H54 (cell line): Measurements from ENCODE around the gene PCYOX1L.

Source experiments
- DNase-seq: peaks from one replicate; pipeline ENCODE4 v3.0.0; 2011; ENCODE audit warnings: low spot score, mixed read lengths; ENCODE audit not compliant: insufficient read length
- FAIRE-seq: peaks from 3 replicates; lab custom pipeline; 2011; peaks lifted over from hg19 to GRCh38; lab: Jason Lieb, UNC
- POLR2A ChIP-seq: IDR thresholded peaks from 2 replicates; pipeline ENCODE4 v1.6.1; 2011; ENCODE audit warnings: low read depth, mild to moderate bottlenecking, low read length

Gene PCYOX1L, protein sequence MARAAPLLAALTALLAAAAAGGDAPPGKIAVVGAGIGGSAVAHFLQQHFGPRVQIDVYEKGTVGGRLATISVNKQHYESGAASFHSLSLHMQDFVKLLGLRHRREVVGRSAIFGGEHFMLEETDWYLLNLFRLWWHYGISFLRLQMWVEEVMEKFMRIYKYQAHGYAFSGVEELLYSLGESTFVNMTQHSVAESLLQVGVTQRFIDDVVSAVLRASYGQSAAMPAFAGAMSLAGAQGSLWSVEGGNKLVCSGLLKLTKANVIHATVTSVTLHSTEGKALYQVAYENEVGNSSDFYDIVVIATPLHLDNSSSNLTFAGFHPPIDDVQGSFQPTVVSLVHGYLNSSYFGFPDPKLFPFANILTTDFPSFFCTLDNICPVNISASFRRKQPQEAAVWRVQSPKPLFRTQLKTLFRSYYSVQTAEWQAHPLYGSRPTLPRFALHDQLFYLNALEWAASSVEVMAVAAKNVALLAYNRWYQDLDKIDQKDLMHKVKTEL

DNA sequence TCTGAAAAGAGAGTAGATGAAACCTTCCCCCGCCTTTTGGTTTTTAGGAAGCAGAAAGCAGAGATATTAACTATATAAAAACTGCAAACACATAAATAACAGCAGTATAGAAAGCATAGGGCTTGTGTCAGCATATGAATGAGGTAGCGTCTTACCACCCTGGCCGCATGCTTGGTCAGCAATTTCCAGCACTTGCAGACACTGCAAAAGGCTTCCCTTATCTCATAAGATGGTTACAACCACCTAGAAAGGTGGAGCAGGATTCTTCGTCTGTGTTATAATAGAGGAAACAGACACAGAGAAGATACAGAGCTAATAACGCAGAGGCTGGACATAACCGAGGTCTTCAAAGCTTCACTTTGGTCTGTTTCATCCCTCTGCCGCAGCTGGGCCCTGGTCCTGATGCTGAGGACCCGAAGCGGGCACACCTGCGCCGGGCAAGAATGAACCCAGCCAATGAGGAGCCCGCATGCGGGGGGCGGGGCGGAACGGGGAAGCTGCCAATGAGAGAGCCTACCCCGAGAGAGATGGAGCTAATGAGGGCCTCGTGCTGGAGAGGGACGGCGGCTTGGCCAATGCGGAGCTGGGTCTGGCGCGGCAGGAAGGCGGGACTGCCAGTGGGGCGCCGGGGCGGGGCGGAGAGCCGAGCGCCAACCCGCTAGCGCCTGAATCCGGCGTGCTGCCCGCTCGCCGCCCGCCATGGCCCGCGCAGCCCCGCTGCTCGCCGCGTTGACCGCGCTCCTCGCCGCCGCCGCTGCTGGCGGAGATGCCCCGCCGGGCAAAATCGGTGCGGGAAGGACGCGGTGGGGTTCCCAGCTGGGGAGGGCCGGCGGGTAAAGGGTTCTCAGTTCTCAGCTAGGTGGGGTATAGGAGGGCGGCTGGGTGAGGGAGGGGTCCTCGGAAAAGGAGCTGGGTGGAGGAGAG, at the start of gene PCYOX1L:
TSS of gene PCYOX1L (plus strand) at position 677 of the 924 bp plus-strand sequence. CDS start at position 700, 23 bp downstream.
- FAIRE-seq (no peak), DNase-seq (peak; percentile 93)
- peak; percentile 88 for TF ChIP-seq POLR2A

- FAIRE-seq: no peak
- no peak for DNase-seq
- no peak for TF ChIP-seq POLR2A
These were observed 48.5 kb upstream of the PCYOX1L start for GRCh38 chr5:149309354-149309753.

- FAIRE-seq (no peak), DNase-seq (no peak)
- TF ChIP-seq POLR2A: no peak
These were observed 47.4 kb upstream of the PCYOX1L start for GRCh38 chr5:149310488-149310887.

DNA sequence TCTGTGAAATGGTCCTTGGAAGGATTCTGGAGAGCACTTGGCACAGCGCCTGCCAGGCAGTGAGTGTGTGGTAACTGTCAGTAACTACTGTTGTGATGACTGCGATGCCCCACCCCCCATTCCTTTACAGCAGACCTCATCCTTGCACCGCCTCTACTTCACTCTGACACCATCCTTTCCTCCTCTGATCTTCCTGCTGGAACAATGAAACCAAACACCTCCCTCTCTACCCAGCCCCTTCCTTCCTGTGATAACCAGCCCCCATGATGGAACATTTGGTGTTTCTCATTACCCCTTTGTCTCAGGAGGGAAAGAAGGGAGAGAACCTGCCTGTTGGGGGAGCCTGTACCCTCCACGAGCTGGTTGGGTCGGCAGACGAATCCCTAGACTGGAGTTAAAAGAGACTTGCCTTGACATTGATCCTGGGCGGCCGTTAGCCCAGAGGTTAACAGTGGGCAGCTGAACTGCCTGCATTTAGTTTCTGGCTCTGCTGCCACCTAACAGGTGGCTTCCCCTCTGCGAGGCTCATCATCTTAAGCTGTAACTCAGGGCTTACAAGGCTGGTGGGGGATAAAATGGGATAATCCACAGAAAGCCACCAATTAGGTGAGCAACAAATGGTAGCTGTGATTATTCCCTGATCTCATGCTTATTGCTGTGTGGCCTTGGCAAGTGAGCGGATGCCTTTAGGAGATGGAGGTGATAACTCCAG, 46.7 kb upstream of the PCYOX1L start:
- DNase-seq (no peak), FAIRE-seq (no peak)
- no peak for TF ChIP-seq POLR2A

DNA sequence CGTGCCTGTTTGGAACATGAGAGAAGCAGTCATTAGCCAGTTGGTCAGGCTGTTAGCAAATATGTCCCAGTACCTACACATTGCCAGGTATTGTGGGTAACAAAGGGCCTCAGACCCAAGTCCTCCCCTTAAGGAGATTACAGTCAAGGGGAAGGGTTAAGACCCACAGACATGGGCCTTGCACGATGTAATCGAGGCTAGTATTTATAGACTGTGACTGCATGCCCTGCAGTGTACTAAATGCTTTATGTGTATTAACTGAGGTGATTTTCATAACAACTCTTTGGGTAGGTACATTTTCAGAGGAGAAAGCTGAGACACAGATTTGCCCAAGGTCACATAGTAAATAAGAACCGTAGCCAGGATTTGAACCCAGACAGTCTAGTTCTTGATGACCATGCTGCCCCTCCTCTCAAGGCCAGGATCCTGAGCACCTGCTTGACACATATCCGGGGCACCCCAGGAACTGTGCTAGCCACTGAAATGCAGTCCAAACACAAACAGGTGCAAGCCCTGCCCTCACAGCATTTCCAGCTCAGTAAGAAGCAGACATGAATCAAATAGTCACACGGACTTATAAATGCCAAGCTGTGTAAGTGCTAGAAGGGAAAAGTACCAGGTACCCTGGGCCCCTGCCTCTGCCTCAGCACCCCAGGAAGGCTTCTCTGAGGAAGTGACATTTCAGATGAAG, 44.5 kb upstream of the PCYOX1L start:
- FAIRE-seq: no peak
- no peak for DNase-seq
- no peak for TF ChIP-seq POLR2A

- no peak for TF ChIP-seq POLR2A
- no peak for DNase-seq
- FAIRE-seq: no peak
These were observed 43.2 kb upstream of the PCYOX1L start for GRCh38 chr5:149314571-149315111.

DNA sequence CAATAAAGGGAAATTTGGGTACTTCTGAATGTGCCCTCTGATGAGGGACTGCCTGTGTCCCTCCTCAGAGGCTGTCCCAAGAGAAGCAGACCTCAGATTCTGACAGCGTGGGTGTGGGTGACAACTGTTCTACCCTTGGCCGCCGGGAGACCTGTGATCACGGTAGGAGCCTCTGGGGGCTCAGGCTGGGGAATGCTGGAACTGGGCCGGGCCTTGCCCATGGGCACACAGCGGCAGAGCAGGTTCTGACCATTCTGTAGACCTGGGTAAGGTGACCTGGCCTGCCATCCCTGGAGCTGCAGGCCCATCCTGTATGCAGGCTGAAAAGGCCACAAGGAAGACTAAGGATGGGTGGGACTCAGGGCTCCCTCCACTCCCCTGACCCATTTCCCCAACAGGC, 42.1 kb upstream of the PCYOX1L start:
- no peak for DNase-seq
- no peak for TF ChIP-seq POLR2A
- no peak for FAIRE-seq

DNA sequence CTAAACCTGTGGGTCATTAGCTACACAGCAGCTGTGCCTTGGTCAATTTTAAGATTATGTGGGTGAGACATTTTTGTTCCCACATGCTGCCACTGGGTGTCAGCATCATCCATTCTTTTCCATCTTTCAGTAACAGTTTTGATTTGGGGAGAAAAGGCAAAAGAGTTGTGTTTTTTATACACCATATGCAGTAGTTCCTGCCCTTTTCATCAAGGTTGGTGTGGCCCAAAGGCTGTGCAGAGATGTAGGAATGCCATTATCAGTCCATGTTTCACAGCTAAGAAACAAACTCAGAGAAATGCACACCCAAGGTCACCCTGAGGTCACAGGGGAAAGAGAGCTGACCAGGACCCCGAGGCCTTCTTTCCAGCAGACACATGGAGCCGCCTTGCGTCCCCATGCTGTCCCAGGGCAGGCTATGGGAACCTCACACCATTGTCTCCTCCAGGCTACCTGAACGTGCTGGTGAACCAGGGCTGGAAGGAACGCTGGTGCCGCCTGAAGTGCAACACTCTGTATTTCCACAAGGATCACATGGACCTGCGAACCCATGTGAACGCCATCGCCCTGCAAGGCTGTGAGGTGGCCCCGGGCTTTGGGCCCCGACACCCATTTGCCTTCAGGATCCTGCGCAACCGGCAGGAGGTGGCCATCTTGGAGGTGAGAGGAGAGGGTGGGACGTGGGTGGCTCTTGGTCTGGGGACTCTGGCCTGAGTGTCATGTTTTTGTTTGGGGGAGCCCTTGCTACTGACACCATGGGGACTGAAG, 40.4 kb upstream of the PCYOX1L start:
- TF ChIP-seq POLR2A: no peak
- FAIRE-seq: no peak
- peak; percentile 37 for DNase-seq

GRCh38 chr5:149319174-149319573, 38.7 kb upstream of the PCYOX1L start:
- no peak for TF ChIP-seq POLR2A
- FAIRE-seq (no peak), DNase-seq (no peak)

GRCh38 chr5:149320791-149321330, 37.0 kb upstream of the PCYOX1L start:
- DNase-seq (peak; percentile 75), FAIRE-seq (peak; percentile 60)

GRCh38 chr5:149322518-149322917, 35.3 kb upstream of the PCYOX1L start:
- FAIRE-seq (no peak), DNase-seq (no peak)
- no peak for TF ChIP-seq POLR2A

More at GRCh38 chr5:149320791-149321330, 37.0 kb upstream of the PCYOX1L start:
- peak; percentile 50 for TF ChIP-seq POLR2A

- no peak for TF ChIP-seq POLR2A
- no peak for FAIRE-seq
- DNase-seq: no peak
These were observed 34.6 kb upstream of the PCYOX1L start for GRCh38 chr5:149323210-149323609.
